ENCODE measurements around the gene FAM32A. TPM values are rescaled to one million over a fixed set of nuclear protein-coding genes. Genes with fewer than 3 reads are reported as not detected.

The FAM32A gene
- total RNA-seq, 4 donors from 2014 or later: 67.9 to 93.9 (median 87.9) TPM

- intact Hi-C loops (cut with DNase I): no loop called here
- Histone ChIP-seq H3K4me3 (replicated peaks in 1 of 3) (no peak overlapping the region), H3K27me3 (no peaks in the 10 kb centered on the region), H3K9me3 (no peaks in the 10 kb centered on the region), H3K36me3 (no peaks in the 10 kb centered on the region), H3K27ac (no peak overlapping the region), H3K4me1 (peaks cover under 1 to 3% of the 10 kb centered on the region in 2 donors)
- 75 to 87% methylated on average over 8 of the region's 8 CpGs for WGBS, 2 donors
- DNase-seq: no peak
- TF ChIP-seq, protein P1, sequence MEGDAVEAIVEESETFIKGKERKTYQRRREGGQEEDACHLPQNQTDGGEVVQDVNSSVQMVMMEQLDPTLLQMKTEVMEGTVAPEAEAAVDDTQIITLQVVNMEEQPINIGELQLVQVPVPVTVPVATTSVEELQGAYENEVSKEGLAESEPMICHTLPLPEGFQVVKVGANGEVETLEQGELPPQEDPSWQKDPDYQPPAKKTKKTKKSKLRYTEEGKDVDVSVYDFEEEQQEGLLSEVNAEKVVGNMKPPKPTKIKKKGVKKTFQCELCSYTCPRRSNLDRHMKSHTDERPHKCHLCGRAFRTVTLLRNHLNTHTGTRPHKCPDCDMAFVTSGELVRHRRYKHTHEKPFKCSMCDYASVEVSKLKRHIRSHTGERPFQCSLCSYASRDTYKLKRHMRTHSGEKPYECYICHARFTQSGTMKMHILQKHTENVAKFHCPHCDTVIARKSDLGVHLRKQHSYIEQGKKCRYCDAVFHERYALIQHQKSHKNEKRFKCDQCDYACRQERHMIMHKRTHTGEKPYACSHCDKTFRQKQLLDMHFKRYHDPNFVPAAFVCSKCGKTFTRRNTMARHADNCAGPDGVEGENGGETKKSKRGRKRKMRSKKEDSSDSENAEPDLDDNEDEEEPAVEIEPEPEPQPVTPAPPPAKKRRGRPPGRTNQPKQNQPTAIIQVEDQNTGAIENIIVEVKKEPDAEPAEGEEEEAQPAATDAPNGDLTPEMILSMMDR (IDR thresholded peaks at IDR 0.05): no peak
- no peak for TF ChIP-seq POLR2A (IDR thresholded peaks at IDR 0.05)
Observed at GRCh38 chr19:16148443-16149229, 36.6 kb upstream of the FAM32A start.

- Histone ChIP-seq H3K9me3 (no peaks in the 10 kb centered on the region), H3K36me3 (no peaks in the 10 kb centered on the region), H3K4me1 (no peaks in the 10 kb centered on the region), H3K27ac (no peak overlapping the region), H3K4me3 (replicated peaks in 1 of 3) (no peak overlapping the region), H3K27me3 (no peaks in the 10 kb centered on the region)
- intact Hi-C loops (cut with DNase I): no loop called here
- 84 to 87% methylated on average over 8 to 11 of the region's 11 CpGs for WGBS, 2 donors
- no peak for DNase-seq
- no peak for TF ChIP-seq POLR2A (IDR thresholded peaks at IDR 0.05)
- TF ChIP-seq, protein P1 (IDR thresholded peaks at IDR 0.05): no peak
Observed at GRCh38 chr19:16153582-16154336, 31.5 kb upstream of the FAM32A start.

- Histone ChIP-seq H3K4me1 (no peaks in the 10 kb centered on the region), H3K4me3 (replicated peaks in 1 of 3) (no peak overlapping the region), H3K36me3 (no peaks in the 10 kb centered on the region), H3K9me3 (no peaks in the 10 kb centered on the region), H3K27ac (no peak overlapping the region), H3K27me3 (no peaks in the 10 kb centered on the region)
- WGBS, 2 donors: 90 to 93% methylated on average over 8 of the region's 8 CpGs
- DNase-seq: no peak
- intact Hi-C loops (cut with DNase I): no loop called here
- TF ChIP-seq POLR2A (IDR thresholded peaks at IDR 0.05): no peak
- TF ChIP-seq, protein P1 (IDR thresholded peaks at IDR 0.05): no peak
Observed at GRCh38 chr19:16154557-16154956, 30.7 kb upstream of the FAM32A start.

DNA sequence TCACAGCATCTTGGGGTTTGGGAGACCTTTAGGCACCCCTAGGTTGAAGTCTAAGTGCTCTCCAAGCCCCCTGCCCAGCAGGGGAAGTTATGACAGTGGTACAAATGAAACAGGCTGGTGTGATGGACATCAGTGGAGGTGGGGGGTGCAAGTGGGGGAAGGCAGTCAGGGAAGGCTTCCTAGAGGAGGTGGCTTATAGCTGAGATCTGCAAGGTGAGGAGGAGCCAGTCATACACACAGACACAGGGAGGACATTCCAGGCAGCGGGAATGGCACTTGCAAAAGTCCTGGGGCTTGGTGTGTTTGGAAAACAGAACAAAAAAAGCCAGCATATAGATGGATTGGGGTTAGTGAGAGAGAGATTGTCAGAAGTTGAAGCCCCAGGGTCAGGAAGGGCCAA is 30.1 kb upstream of the FAM32A start:
- no peak overlapping the region for H3K27ac ChIP-seq
- TF ChIP-seq, protein P1 (IDR thresholded peaks at IDR 0.05): no peak
- no peak for TF ChIP-seq POLR2A (IDR thresholded peaks at IDR 0.05)
- intact Hi-C loops (cut with DNase I): no loop called here
- DNase-seq: no peak
- WGBS, 2 donors: 85 to 88% methylated on average over 1 of the region's 1 CpG
- no peaks in the 10 kb centered on the region for H3K4me1 ChIP-seq
- no peaks in the 10 kb centered on the region for H3K9me3 ChIP-seq
- no peaks in the 10 kb centered on the region for H3K36me3 ChIP-seq
- no peak overlapping the region for H3K4me3 ChIP-seq (replicated peaks in 1 of 3)
- no peaks in the 10 kb centered on the region for H3K27me3 ChIP-seq

DNA sequence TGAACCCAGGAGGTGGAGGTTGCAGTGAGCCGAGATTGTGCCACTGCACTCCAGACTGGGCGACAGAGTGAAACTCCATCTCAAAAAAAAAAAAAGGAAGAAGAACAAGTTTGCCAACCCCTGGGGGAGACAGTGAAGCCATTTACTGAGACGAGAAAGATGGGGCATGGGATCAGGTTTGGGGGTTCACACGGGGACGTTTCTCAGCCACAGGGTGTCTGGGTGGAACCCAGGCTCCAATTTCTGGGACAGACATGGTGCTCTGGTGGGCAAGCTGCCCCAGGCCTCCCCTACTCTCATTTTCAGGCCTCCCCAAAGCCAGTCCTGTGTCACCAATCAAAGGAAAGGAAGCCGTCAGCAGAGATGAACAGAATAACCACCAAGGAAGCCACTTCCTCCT is 28.3 kb upstream of the FAM32A start:
- Histone ChIP-seq H3K9me3 (no peaks in the 10 kb centered on the region), H3K27ac (no peak overlapping the region), H3K36me3 (no peaks in the 10 kb centered on the region), H3K4me1 (no peaks in the 10 kb centered on the region), H3K4me3 (replicated peaks in 1 of 3) (no peak overlapping the region), H3K27me3 (no peaks in the 10 kb centered on the region)
- intact Hi-C loops (cut with DNase I): no loop called here
- 77 to 78% methylated on average over 6 of the region's 6 CpGs for WGBS, 2 donors
- no peak for TF ChIP-seq POLR2A (IDR thresholded peaks at IDR 0.05)
- TF ChIP-seq, protein P1 (IDR thresholded peaks at IDR 0.05): no peak
- DNase-seq: no peak
